MM.1S (cell line): ENCODE results near the gene SPPL3.

Experiments
- CTCF ChIP-seq: fragments of 300-600 bp; sonication (generic); IDR thresholded peaks from 2 replicates; pipeline ENCODE4 v1.5.1; 2016; ENCODE audit warnings: antibody characterized with exemption, low read length, mixed read lengths
- EZH2 ChIP-seq: fragments of 300-600 bp; sonication (generic); optimal IDR thresholded peaks from 2 replicates; pipeline ENCODE3; 2017; ENCODE audit warnings: low read depth, mild to moderate bottlenecking, antibody characterized with exemption, low read length, mixed read lengths
- EZH2phosphoT487 ChIP-seq: fragments of 300-600 bp; sonication (generic); IDR thresholded peaks from 2 replicates; pipeline ENCODE4 v1.6.1; 2018; ENCODE audit warnings: antibody characterized with exemption, low read length

DNA sequence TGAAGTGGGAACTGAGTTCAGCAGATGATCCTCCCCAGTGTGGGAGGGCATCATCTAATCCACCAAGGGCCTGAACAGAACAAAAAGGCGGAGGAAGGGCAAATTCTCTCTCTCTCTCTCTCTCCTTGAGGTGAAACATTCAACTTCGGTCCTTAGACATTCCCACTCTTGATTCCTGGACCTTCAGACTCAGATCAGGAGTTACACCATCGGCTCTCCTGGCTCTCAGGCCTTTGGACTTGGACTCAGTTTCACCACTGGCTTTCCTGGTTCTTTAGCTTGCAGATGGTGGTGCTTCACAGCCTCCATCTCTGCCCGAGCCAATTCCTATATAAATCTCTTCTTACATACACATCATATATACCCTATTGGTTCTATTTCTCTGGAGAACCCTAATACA is 73.2 kb downstream of the SPPL3 start:
- TF ChIP-seq CTCF (no peak), EZH2 (no peak), EZH2phosphoT487 (no peak)
